ENCODE data around the gene TEX19.
A peak's percentile ranks its signal among the peaks of the same experiment; 100 is the strongest.

The TEX19 gene

GRCh38 chr17:82396601-82397435, 37.8 kb downstream of the TEX19 start:
- ATAC-seq (replicated peaks) = no peak
- no peak for DNase-seq
- H3K4me3 Mint-ChIP-seq = no peak overlapping the region
- H3K9me3 Mint-ChIP-seq = no peaks in the 10 kb centered on the region
- peaks cover 10% of the 10 kb centered on the region for H3K36me3 Mint-ChIP-seq (ENCODE audit: insufficient read depth)
- H3K4me1 Mint-ChIP-seq (ENCODE audit: low read depth in 2 of 2) = peaks cover 7 to 12% of the 10 kb centered on the region in 2 donors
- H3K27me3 Mint-ChIP-seq = no peaks in the 10 kb centered on the region
- H3K27ac Mint-ChIP-seq = no peak overlapping the region

DNA sequence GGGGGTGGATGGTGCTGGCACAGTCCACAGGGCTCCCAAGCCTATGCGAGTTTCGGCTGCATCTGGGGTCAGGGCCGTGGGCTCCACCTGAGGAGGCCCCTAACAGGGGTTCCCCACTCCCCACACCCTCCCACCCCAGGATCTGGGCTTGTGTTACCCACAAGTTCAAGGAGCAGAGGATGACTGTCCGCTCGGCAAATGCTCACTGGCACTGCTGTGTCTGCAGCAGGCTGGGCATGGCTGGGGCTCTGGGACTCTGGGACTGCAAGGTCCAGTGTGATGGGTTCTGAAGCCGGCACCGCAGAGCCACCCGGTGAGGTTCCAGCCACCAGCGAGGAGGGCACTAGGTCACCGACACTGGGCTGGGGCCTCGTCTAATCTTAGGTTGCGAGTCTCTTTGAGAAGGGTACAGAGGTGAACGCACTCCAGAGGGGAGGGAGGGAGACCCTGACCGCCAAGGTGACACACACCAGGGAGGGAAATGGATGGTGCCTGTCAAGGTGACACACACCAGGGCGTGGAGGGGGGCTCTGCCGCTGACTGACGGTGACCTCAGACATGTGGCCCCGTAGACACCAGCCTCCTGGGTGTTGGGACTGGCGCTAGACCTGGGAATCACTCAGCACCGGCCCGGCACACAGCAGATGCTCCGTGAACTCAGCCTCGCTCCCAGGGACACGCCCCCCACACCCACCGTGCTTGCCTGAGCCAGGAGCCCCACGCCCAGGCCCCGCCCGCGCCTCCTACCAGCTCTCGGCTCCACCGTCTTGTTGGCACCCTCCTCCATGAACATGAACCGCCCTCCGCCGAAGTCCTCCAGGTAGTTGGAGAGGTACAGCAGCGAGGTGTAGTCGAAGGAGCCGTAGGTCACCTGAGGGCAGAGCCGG, 38.6 kb downstream of the TEX19 start:
- Mint-ChIP-seq H3K36me3 (ENCODE audit: insufficient read depth) (peaks cover 7% of the 10 kb centered on the region), H3K27ac (no peak overlapping the region), H3K4me1 (ENCODE audit: low read depth in 2 of 2) (peaks cover 7 to 12% of the 10 kb centered on the region in 2 donors), H3K4me3 (no peak overlapping the region), H3K9me3 (no peaks in the 10 kb centered on the region), H3K27me3 (no peaks in the 10 kb centered on the region)
- ATAC-seq (replicated peaks) (no peak), DNase-seq (no peak)

DNA sequence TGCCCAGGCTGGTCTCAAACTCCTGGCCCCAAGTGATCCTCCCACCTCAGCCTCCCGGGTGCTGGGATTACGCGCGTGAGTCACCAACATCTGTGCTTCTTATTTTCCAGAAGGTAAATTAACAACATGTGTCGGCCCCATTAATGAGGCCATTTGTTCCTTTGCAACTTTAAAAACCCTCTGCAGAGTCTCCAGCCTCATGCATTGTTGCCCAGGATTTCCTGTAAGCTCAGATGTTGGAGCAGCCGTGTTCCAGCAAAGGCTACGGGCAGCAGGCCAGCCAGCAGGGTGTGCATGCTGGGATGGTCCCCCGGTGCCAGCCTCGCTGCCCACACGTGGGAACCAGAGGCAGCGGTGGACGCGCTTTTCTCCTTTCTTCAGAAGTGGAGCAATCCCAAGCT, 40.0 kb downstream of the TEX19 start:
- Mint-ChIP-seq H3K36me3 (ENCODE audit: insufficient read depth) (peaks cover 2% of the 10 kb centered on the region), H3K9me3 (no peaks in the 10 kb centered on the region), H3K4me3 (no peak overlapping the region), H3K27ac (no peak overlapping the region), H3K27me3 (no peaks in the 10 kb centered on the region), H3K4me1 (ENCODE audit: low read depth in 2 of 2) (peaks cover 7 to 12% of the 10 kb centered on the region in 2 donors)
- ATAC-seq (replicated peaks) (no peak), DNase-seq (no peak)

DNA sequence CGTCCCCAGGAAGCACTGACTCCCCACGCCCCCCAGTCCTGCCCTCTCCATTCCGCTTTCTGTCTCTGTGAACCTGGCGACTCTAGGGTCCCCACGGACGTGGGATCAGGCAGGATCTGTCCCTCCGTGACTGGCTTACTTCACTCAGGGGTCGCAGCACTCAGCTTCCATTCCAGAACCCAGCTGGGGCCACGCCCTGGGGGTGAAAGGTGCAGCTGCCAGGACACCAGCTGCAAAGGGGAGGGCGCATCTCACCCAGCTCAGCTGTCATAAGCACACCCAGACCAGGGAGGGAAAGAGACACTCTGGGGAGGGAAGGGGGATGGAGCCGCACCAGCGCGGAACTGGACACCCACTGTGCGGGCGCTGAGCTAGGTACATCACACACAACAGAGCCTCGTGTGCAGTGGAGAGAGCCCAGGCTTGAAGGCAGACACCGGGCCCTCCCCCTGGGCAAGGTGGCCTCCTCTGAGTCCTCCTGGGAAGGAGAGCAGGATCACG, 40.6 kb downstream of the TEX19 start:
- H3K4me3 Mint-ChIP-seq = no peak overlapping the region
- H3K27me3 Mint-ChIP-seq = no peaks in the 10 kb centered on the region
- no peaks in the 10 kb centered on the region for H3K36me3 Mint-ChIP-seq (ENCODE audit: insufficient read depth)
- peaks cover 7 to 12% of the 10 kb centered on the region in 2 donors for H3K4me1 Mint-ChIP-seq (ENCODE audit: low read depth in 2 of 2)
- no peak overlapping the region for H3K27ac Mint-ChIP-seq
- DNase-seq (no peak), ATAC-seq (replicated peaks) (no peak)
- no peaks in the 10 kb centered on the region for H3K9me3 Mint-ChIP-seq

GRCh38 chr17:82400206-82400605, 41.2 kb downstream of the TEX19 start:
- DNase-seq = no peak
- peaks cover 7 to 12% of the 10 kb centered on the region in 2 donors for H3K4me1 Mint-ChIP-seq (ENCODE audit: low read depth in 2 of 2)
- no peaks in the 10 kb centered on the region for H3K36me3 Mint-ChIP-seq (ENCODE audit: insufficient read depth)
- peak overlapping the region in 1 of 2 donors; percentile 84 for H3K27ac Mint-ChIP-seq
- H3K9me3 Mint-ChIP-seq = no peaks in the 10 kb centered on the region
- peak overlapping the region in 1 of 2 donors; percentile 87 for H3K4me3 Mint-ChIP-seq
- H3K27me3 Mint-ChIP-seq = no peaks in the 10 kb centered on the region
- no peak for ATAC-seq (replicated peaks)

- Mint-ChIP-seq H3K4me3 (peak overlapping the region; percentile 75 to 87), H3K27me3 (no peaks in the 10 kb centered on the region), H3K4me1 (ENCODE audit: low read depth in 2 of 2) (peaks cover 7 to 12% of the 10 kb centered on the region in 2 donors), H3K36me3 (ENCODE audit: insufficient read depth) (no peaks in the 10 kb centered on the region), H3K9me3 (no peaks in the 10 kb centered on the region), H3K27ac (peak overlapping the region; percentile 84 to 86)
- ATAC-seq (replicated peaks) (peak; percentile 92), DNase-seq (peak; percentile 23 to 33 (median 31))
Measured at GRCh38 chr17:82400830-82401229, 41.8 kb downstream of the TEX19 start.

DNA sequence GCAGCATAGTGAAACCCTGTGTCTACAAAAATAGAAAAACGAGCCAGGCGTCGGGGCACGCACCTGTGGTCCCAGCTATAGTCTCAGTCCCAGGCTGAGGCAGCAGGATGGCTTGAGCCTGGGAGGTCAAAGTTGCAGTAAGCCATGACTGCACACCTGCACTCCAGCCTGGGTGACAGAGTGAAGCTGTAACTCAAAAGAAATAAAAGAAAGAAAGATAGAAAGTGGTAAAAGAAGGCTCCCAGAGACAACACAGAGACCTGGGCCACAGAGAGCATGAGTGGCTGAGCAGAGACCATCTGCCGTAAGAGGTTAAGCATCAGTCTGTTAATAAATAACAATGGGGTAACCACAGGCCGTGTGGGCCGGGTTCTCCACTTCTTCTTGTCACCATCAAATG, 43.8 kb downstream of the TEX19 start:
- H3K4me1 Mint-ChIP-seq (ENCODE audit: low read depth in 2 of 2) = peaks cover 4 to 12% of the 10 kb centered on the region in 2 donors
- ATAC-seq (replicated peaks) (no peak), DNase-seq (no peak)
- H3K4me3 Mint-ChIP-seq = no peak overlapping the region
- no peaks in the 10 kb centered on the region for H3K36me3 Mint-ChIP-seq (ENCODE audit: insufficient read depth)
- H3K27me3 Mint-ChIP-seq = no peaks in the 10 kb centered on the region
- no peak overlapping the region for H3K27ac Mint-ChIP-seq
- no peaks in the 10 kb centered on the region for H3K9me3 Mint-ChIP-seq

DNA sequence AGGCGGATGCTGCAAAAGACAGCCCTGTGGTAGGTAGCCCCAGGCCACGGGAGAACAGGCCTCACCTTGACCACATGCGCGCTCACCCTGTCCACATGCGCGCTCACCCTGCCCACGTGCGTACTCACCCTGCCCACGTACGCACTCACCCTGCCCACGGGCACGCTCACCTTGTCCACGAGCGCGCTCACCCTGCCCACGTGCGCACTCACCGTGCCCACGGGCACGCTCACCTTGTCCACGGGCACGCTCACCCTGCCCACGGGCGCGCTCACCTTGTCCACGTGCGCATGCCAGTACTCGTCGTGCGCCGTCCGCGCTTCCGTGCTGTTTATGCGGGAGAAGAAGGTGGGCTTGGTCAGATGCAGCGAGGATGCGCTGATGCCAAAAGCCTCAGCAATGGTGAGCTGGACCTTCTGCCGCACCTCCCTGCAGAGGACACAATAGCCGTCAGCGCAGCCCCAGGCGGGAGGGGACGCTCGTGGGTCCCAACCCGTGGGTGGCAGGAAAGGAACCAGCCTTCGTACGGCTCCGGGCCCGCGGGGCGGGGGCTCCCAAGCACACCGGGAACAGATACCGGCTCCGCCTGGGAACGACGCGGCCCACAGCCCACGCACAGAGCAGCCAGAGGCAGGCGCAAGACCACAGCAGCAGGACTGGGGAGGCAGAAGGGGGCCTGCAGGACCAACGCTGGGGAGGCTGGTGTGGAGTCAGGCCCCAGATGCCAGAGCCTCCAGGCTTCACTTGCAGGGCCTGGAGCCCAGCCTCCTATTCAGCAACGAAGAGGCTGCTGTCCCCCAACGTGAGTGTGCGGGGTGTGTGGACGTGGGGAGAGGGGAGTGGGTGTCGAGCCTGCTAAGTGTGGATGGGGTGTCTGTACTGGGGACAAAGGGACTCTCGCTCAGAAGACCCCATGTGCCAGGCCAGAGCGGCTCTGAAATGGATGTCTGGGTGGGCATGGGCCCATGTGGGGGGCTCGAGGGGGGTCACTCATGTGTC, 44.9 kb downstream of the TEX19 start:
- H3K36me3 Mint-ChIP-seq (ENCODE audit: insufficient read depth) = peaks cover under 1% of the 10 kb centered on the region
- no peak for DNase-seq
- no peak overlapping the region for H3K4me3 Mint-ChIP-seq
- ATAC-seq (replicated peaks) = no peak
- H3K4me1 Mint-ChIP-seq (ENCODE audit: low read depth in 2 of 2) = peaks cover 4 to 12% of the 10 kb centered on the region in 2 donors
- H3K27me3 Mint-ChIP-seq = no peaks in the 10 kb centered on the region
- H3K27ac Mint-ChIP-seq = no peak overlapping the region
- no peaks in the 10 kb centered on the region for H3K9me3 Mint-ChIP-seq

DNA sequence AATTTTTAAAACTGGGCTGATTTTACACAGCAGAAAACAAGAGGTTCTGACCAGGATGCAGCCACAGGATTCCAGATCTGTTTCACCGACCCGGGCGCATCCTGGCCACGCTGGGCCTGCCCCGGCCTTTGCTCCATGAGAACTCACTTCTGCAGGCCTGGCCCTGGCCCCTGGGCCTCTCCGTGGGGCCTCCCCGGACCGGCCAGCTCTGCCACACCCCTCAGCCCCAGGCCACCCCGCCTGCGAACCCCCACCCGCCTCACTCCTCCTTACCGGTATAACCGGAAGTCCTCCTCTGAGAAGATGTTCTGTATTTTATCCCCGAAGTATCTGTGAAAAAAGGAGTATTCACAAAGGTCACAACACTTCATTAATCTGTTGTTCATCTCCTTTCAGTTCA, 46.0 kb downstream of the TEX19 start:
- ATAC-seq (replicated peaks) = no peak
- H3K4me1 Mint-ChIP-seq (ENCODE audit: low read depth in 2 of 2) = peaks cover 4 to 12% of the 10 kb centered on the region in 2 donors
- H3K27me3 Mint-ChIP-seq = no peaks in the 10 kb centered on the region
- H3K9me3 Mint-ChIP-seq = no peaks in the 10 kb centered on the region
- peaks cover 4% of the 10 kb centered on the region for H3K36me3 Mint-ChIP-seq (ENCODE audit: insufficient read depth)
- H3K4me3 Mint-ChIP-seq = no peak overlapping the region
- H3K27ac Mint-ChIP-seq = no peak overlapping the region
- DNase-seq = no peak

GRCh38 chr17:82406131-82406671, 47.2 kb downstream of the TEX19 start:
- peaks cover 4% of the 10 kb centered on the region for H3K36me3 Mint-ChIP-seq (ENCODE audit: insufficient read depth)
- ATAC-seq (replicated peaks) = no peak
- no peak overlapping the region for H3K27ac Mint-ChIP-seq
- H3K27me3 Mint-ChIP-seq = no peaks in the 10 kb centered on the region
- H3K9me3 Mint-ChIP-seq = no peaks in the 10 kb centered on the region
- DNase-seq = no peak
- H3K4me1 Mint-ChIP-seq (ENCODE audit: low read depth in 2 of 2) = peaks cover 0 to 3% of the 10 kb centered on the region in 2 donors
- no peak overlapping the region for H3K4me3 Mint-ChIP-seq

- DNase-seq (no peak), ATAC-seq (replicated peaks) (no peak)
- no peak overlapping the region for H3K4me3 Mint-ChIP-seq
- no peaks in the 10 kb centered on the region for H3K4me1 Mint-ChIP-seq (ENCODE audit: low read depth in 2 of 2)
- H3K27me3 Mint-ChIP-seq = no peaks in the 10 kb centered on the region
- H3K36me3 Mint-ChIP-seq (ENCODE audit: insufficient read depth) = peaks cover 4% of the 10 kb centered on the region
- H3K9me3 Mint-ChIP-seq = no peaks in the 10 kb centered on the region
- H3K27ac Mint-ChIP-seq = peak overlapping the region in 1 of 2 donors; percentile 38
Measured at GRCh38 chr17:82407255-82407654, 48.2 kb downstream of the TEX19 start.

GRCh38 chr17:82408288-82408937, 49.4 kb downstream of the TEX19 start:
- no peak for ATAC-seq (replicated peaks)
- Mint-ChIP-seq H3K4me3 (no peak overlapping the region), H3K36me3 (ENCODE audit: insufficient read depth) (peaks cover 4% of the 10 kb centered on the region), H3K27ac (no peak overlapping the region), H3K9me3 (no peaks in the 10 kb centered on the region), H3K27me3 (no peaks in the 10 kb centered on the region), H3K4me1 (ENCODE audit: low read depth in 2 of 2) (peaks cover 0 to 3% of the 10 kb centered on the region in 2 donors)
- no peak for DNase-seq

Measured in effector memory CD8-positive, alpha-beta T cell (primary cell).